GM12878 (cell line): Measurements from ENCODE around the gene CBX7. TPM values are rescaled to one million over a fixed set of nuclear protein-coding genes. Genes with fewer than 3 reads are reported as not detected.

Source experiments
- ATAC-seq: fragments of 200-7000 bp; cut with Tn5 transposase; 3 replicates; pipeline ENCODE4 v1.9.1; 2020; ENCODE audit warnings: mild to moderate bottlenecking, moderate library complexity
- BruUV-seq: library from RNA; stranded (reverse); fragments of 400-500 nt; replicated peaks from 2 replicates; lab custom pipeline; 2021; lab: Mats Ljungman, UMichigan
- CTCF ChIA-PET: fragments of 300-600 bp; sonication (Branson Sonifier 250); formaldehyde crosslinking; extraction: SDS; loops from one replicate; lab custom pipeline; 2021; ENCODE audit warnings: inconsistent platforms; lab: Yijun Ruan, JAX
- POLR2A ChIA-PET: fragments of 350-600 bp; formaldehyde crosslinking; extraction: SDS; loops from one replicate; lab custom pipeline; 2021; ENCODE audit warnings: inconsistent platforms; lab: Charles Lee
- RAD21 ChIA-PET: fragments of 300-600 bp; sonication (Branson Sonifier 250); formaldehyde crosslinking; loops from one replicate; lab custom pipeline; 2023; ENCODE audit warnings: antibody characterized with exemption; ENCODE audit not compliant: unreplicated experiment; lab: Charles Lee
- SMC1A ChIA-PET: fragments of 300-600 bp; sonication (Branson Sonifier 250); formaldehyde crosslinking; loops from one replicate; lab custom pipeline; 2023; ENCODE audit not compliant: unreplicated experiment, uncharacterized antibody; lab: Charles Lee
- DNase-seq: peaks from one replicate; pipeline ENCODE4 v3.0.0-alpha.2; 2011; ENCODE audit warnings: low read depth, low spot score
- FAIRE-seq: peaks from 3 replicates; lab custom pipeline; 2011; peaks lifted over from hg19 to GRCh38; lab: Jason Lieb, UNC
- H2AFZ ChIP-seq: 2 replicates; pipeline ENCODE4 v1.6.0; 2011; ENCODE audit warnings: low read depth, low read length, control low read depth; ENCODE audit not compliant: control insufficient read depth
- H3K27ac ChIP-seq: 2 replicates; pipeline ENCODE4 v1.5.1; 2011; ENCODE audit warnings: control low read depth; ENCODE audit not compliant: control insufficient read depth, insufficient read depth
- H3K27me3 ChIP-seq, 2 experiments: replicated peaks in 1 of 2; 2 replicates each; pipeline versions ENCODE4 v1.6.0 to v1.6.1; 2011; ENCODE audit warnings: low read length in 1 of 2; ENCODE audit not compliant: control insufficient read depth in 2 of 2, insufficient read depth in 2 of 2
- H3K36me3 ChIP-seq, 2 experiments: 2 replicates each; pipeline ENCODE4 v1.5.1; 2011; ENCODE audit warnings: low read length in 1 of 2; ENCODE audit not compliant: control insufficient read depth in 2 of 2, insufficient read depth in 2 of 2
- H3K4me1 ChIP-seq: 2 replicates; pipeline ENCODE4 v1.6.1; 2011; ENCODE audit warnings: mild to moderate bottlenecking, low read length, moderate library complexity, mixed read lengths; ENCODE audit not compliant: control insufficient read depth, insufficient read depth
- H3K4me2 ChIP-seq: 2 replicates; pipeline ENCODE4 v1.6.0; 2011; ENCODE audit warnings: control low read depth; ENCODE audit not compliant: control insufficient read depth, insufficient read depth
- H3K4me3 ChIP-seq: fragments of 200-600 bp; sonication (generic); 2 replicates; pipeline ENCODE4 v1.5.1; 2016
- H3K79me2 ChIP-seq: 2 replicates; pipeline ENCODE4 v1.6.0; 2011; ENCODE audit warnings: low read length; ENCODE audit not compliant: control insufficient read depth, insufficient read depth
- H3K9ac ChIP-seq: 2 replicates; pipeline ENCODE4 v1.8.0; 2011; ENCODE audit warnings: low read length, control low read depth, mixed read lengths; ENCODE audit not compliant: control insufficient read depth, insufficient read depth
- H3K9me3 ChIP-seq: replicated peaks from 3 replicates; pipeline ENCODE4 v1.5.1; 2011; ENCODE audit warnings: mild to moderate bottlenecking, low read length; ENCODE audit not compliant: control insufficient read depth, insufficient read depth
- H4K20me1 ChIP-seq: 2 replicates; pipeline ENCODE4 v1.6.0; 2011; ENCODE audit not compliant: control insufficient read depth, insufficient read depth
- ASH2L ChIP-seq: fragments of 300-600, 200-600 bp; sonication (generic); IDR thresholded peaks from 2 replicates; pipeline ENCODE4 v1.6.1; 2017; ENCODE audit warnings: low read depth, mild to moderate bottlenecking, borderline replicate concordance
- ESRRA ChIP-seq: IDR thresholded peaks from 2 replicates; pipeline ENCODE4 v1.6.1; 2012; ENCODE audit warnings: mild to moderate bottlenecking, low read length, improper control_type of control experiment
- LARP7 ChIP-seq: fragments of 450-650 bp; IDR thresholded peaks from 2 replicates; pipeline ENCODE4 v1.6.1; 2017; ENCODE audit warnings: mild to moderate bottlenecking
- NR2F1 ChIP-seq: fragments of 450-650 bp; conservative IDR thresholded peaks from 2 replicates; pipeline ENCODE4 v1.6.1; 2017; ENCODE audit warnings: mild to moderate bottlenecking
- SMARCA5 ChIP-seq: fragments of 450-650 bp; IDR thresholded peaks from 2 replicates; pipeline ENCODE4 v1.6.1; 2017; ENCODE audit warnings: mild to moderate bottlenecking
- ZNF217 ChIP-seq: fragments of 450-650 bp; IDR thresholded peaks from 2 replicates; pipeline ENCODE4 v1.6.1; 2017; ENCODE audit warnings: antibody characterized with exemption, mild to moderate bottlenecking
- WGBS: methylation state at CpG from one replicate; pipeline ENCODE4 v1.1.6; 2016; ENCODE audit warnings: low lambda C conversion rate; ENCODE audit not compliant: insufficient replicate concordance, insufficient coverage; ENCODE audit errors: missing lambda C conversion rate; 5-methylcytosine and 5-hydroxymethylcytosine counted together
- in situ Hi-C: fragments of 300-500 bp; cut with MboI; formaldehyde crosslinking; loops from 9 replicates; pipeline ENCODE4 v1.14.3; 2018; ENCODE audit warnings: mixed read lengths
- intact Hi-C: fragments of 100-400 bp; cut with micrococcal nuclease; formaldehyde crosslinking; loops from one replicate; pipeline ENCODE4 v1.14.2; 2022; ENCODE audit not compliant: unreplicated experiment
- polyA plus RNA-seq, 11 experiments: library from polyadenylated mRNA; depleted of rRNA in 4 of 11; unstranded in 6 of 11; stranded (reverse) in 5 of 11; fragments of >200 nt; fragmentation: Nextera tagmentation in 4 of 11; fragmentation: Illumina TruSeq in 1 of 11; extraction: Ambion mirVana in 4 of 11; extraction: Trizol in 1 of 11; gene quantifications; 1 replicate in 1 of 11; 2 replicates in 10 of 11; pipeline versions ENCODE4 v1.2.1 to v1.2.3, GENCODE V29; 2011 to 2016; ENCODE audit warnings: inconsistent platforms in 2 of 11, missing spikeins in 2 of 11, low read depth in 1 of 11
- total RNA-seq, 4 experiments: library from RNA; depleted of rRNA in 3 of 4; stranded (reverse); fragments of >200 nt in 3 of 4; fragmentation: Illumina TruSeq in 1 of 4; extraction: Trizol in 1 of 4; gene quantifications; 2 replicates each; pipeline versions ENCODE4 v1.2.1 to v1.2.3, GENCODE V29; 2013 to 2021
- TF ChIP-seq, protein P1 (sequence below): IDR thresholded peaks from 2 replicates; pipeline ENCODE4 v1.6.1; 2012; ENCODE audit warnings: improper control_type of control experiment, low read depth, low read length; ENCODE audit not compliant: insufficient replicate concordance
- TF ChIP-seq, protein P2 (sequence below): fragments of 450-650 bp; IDR thresholded peaks from 2 replicates; pipeline ENCODE4 v1.6.1; 2016; ENCODE audit warnings: mild to moderate bottlenecking

Gene CBX7
- total and polyA plus RNA-seq, 10 of the 15 experiments (the other 5 are each of a cell fraction or from before 2014, with no cell fraction given): 0.18 to 17.2 (median 5.6) TPM

DNA sequence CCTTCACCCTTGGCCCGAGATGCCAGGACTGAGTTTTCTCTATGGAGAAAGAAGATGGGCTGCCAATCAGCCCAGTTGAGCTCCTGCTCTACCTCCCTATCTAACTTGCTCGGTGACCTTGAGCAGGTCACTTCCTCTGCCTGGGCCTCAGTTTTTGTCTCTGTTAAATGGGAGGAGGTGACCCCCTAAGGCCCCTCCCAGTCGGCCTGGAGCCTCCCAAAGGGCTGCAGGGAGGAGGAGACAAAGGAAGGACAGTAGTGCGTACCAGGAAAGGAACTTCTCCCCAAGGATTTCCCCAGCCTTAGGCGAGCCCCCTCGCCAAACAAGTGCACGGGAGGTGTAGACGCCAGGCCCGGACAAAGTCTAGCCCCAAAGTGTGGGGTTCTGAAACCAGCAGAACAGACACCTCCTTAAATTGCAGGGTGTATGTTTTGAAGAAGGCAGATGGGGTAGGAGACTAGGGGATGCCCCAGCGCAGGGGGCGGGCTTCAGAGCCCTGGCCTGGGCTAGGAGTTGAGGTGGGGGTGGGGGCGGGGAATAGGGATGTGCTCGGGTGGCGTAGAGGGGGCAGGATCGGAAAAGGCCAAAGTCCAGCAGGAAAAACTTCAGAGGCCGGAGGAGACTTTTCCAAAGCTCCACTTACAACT lies 1.0 kb downstream of the CBX7 start:
- Histone ChIP-seq H3K27me3 (peaks cover 3 to 12% of the 10 kb centered on the region in 2 experiments), H2AFZ (no peak overlapping the region), H3K79me2 (peaks cover 38% of the 10 kb centered on the region), H3K4me1 (peaks cover 44% of the 10 kb centered on the region), H3K36me3 (no peaks in the 10 kb centered on the region; a peak in 1 of 4 replicates), H3K9me3 (no peaks in the 10 kb centered on the region), H3K9ac (peak overlapping the region; percentile 82), H3K4me3 (peak overlapping the region; percentile 80), H3K27ac (peak overlapping the region; percentile 73; the same call in 1 of the 2 replicates), H3K4me2 (peak overlapping the region; percentile 96), H4K20me1 (no peaks in the 10 kb centered on the region)
- ChIA-PET SMC1A (interaction anchor here (0.6 to 2.1 kb wide), 7 partner anchors 27 to 281 kb away, joined by 3 to 9 read pairs (median 4); no protein-coding TSS in a partner anchor), RAD21 (interaction anchor here (0.7 to 6.4 kb wide), 6 partner anchors 53 to 378 kb away, joined by 3 to 32 read pairs (median 4); partner anchors contain the start of genes APOBEC3H and RPL3), CTCF (interaction anchor here (0.5 to 1.7 kb wide), 10 partner anchors 21 to 379 kb away, joined by 3 to 6 read pairs (median 3); partner anchors contain the start of gene RPL3), POLR2A (interaction anchor here (0.8 to 2.8 kb wide), 6 partner anchors 26 to 684 kb away, joined by 3 to 21 read pairs (median 3); partner anchors contain the start of genes ATF4, KDELR3 and RPL3)
- intact Hi-C loops: loop anchor here (5.0 kb wide), 2 partner anchors 166 to 279 kb away; partner anchors contain the start of genes CBX6 and RPL3
- in situ Hi-C loops: loop anchor here (25.0 kb wide), 1 partner anchor 361 kb away; the partner anchor contains the start of genes ATF4 and MIEF1
- 45% methylated on average over 16 of the region's 16 CpGs for WGBS
- no peak for ATAC-seq
- BruUV-seq: no TSS peak
- no peak for FAIRE-seq
- TF ChIP-seq, protein P1, sequence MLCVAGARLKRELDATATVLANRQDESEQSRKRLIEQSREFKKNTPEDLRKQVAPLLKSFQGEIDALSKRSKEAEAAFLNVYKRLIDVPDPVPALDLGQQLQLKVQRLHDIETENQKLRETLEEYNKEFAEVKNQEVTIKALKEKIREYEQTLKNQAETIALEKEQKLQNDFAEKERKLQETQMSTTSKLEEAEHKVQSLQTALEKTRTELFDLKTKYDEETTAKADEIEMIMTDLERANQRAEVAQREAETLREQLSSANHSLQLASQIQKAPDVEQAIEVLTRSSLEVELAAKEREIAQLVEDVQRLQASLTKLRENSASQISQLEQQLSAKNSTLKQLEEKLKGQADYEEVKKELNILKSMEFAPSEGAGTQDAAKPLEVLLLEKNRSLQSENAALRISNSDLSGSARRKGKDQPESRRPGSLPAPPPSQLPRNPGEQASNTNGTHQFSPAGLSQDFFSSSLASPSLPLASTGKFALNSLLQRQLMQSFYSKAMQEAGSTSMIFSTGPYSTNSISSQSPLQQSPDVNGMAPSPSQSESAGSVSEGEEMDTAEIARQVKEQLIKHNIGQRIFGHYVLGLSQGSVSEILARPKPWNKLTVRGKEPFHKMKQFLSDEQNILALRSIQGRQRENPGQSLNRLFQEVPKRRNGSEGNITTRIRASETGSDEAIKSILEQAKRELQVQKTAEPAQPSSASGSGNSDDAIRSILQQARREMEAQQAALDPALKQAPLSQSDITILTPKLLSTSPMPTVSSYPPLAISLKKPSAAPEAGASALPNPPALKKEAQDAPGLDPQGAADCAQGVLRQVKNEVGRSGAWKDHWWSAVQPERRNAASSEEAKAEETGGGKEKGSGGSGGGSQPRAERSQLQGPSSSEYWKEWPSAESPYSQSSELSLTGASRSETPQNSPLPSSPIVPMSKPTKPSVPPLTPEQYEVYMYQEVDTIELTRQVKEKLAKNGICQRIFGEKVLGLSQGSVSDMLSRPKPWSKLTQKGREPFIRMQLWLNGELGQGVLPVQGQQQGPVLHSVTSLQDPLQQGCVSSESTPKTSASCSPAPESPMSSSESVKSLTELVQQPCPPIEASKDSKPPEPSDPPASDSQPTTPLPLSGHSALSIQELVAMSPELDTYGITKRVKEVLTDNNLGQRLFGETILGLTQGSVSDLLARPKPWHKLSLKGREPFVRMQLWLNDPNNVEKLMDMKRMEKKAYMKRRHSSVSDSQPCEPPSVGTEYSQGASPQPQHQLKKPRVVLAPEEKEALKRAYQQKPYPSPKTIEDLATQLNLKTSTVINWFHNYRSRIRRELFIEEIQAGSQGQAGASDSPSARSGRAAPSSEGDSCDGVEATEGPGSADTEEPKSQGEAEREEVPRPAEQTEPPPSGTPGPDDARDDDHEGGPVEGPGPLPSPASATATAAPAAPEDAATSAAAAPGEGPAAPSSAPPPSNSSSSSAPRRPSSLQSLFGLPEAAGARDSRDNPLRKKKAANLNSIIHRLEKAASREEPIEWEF: no peak
- TF ChIP-seq ASH2L (no peak), SMARCA5 (peak; percentile 84), LARP7 (peak; percentile 59; the same call in 1 of the 2 replicates), ESRRA (peak; percentile 35; the same call in 1 of the 2 replicates), ZNF217 (peak; percentile 71; the same call in 1 of the 2 replicates), NR2F1 (peak; percentile 75)
- TF ChIP-seq, protein P2, sequence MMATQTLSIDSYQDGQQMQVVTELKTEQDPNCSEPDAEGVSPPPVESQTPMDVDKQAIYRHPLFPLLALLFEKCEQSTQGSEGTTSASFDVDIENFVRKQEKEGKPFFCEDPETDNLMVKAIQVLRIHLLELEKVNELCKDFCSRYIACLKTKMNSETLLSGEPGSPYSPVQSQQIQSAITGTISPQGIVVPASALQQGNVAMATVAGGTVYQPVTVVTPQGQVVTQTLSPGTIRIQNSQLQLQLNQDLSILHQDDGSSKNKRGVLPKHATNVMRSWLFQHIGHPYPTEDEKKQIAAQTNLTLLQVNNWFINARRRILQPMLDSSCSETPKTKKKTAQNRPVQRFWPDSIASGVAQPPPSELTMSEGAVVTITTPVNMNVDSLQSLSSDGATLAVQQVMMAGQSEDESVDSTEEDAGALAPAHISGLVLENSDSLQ: peak; percentile 53
- no peak for DNase-seq
